A549 treated with ZK216348 at 1 μM for 4 hours (cell line): ENCODE measurements around the gene UGT2A1. TPM values are rescaled to one million over a fixed set of nuclear protein-coding genes. Genes with fewer than 3 reads are reported as not detected.

Experiments used
- total RNA-seq: library from RNA; stranded (reverse); fragments of 200-300 nt; extraction: Qiagen RNA extraction; gene quantifications from 5 replicates; pipeline ENCODE4 v1.2.3, GENCODE V29; 2022; ENCODE audit warnings: low read depth

UGT2A1 gene
- total RNA-seq, result not detected in 5 replicates

GRCh38 chr4:69653147-69653546 lies at the start of gene UGT2A1:
Gene UGT2A1, minus strand, starts transcription at chr4:69653247. Its CDS starts 5,603 bp downstream, at chr4:69647644.

DNA sequence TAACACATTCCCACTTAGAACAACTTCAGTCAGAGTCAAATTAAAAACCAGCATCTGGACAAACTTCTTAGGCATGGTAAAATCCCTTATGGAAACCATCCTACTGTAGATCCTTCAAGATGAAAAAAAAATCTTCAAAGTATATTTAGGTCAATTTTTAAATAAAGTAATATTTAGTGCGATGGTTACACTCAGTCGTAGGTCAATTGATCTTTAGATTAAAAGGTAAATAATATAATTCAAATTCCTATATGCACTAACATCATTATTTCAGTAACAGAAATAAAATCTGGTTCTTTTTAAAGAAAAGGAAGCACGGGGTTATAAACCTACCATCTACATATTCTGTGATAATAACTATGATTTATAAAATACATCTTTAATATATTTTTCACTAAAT lies 13.5 kb downstream of the UGT2A1 start, which contains the start of gene UGT2A2:
TSS of gene UGT2A2 (minus strand) at position 101 of the 400 bp plus-strand sequence. CDS start at position 99, 2 bp downstream.

Other genes with a start within 250 kb of the UGT2A1 start
- gene UGT2B4, start 157.3 kb downstream of the UGT2A1 start, total RNA-seq, result not detected in 5 replicates
- not detected in 5 replicates for gene UGT2A2, start 13.6 kb downstream of the UGT2A1 start, total RNA-seq
- gene SULT1B1, start 107.4 kb upstream of the UGT2A1 start, total RNA-seq, result 0.02 TPM in 1 of 5 replicates, not detected in the others
- gene SULT1E1, start 206.9 kb upstream of the UGT2A1 start, total RNA-seq, result not detected in 5 replicates